WERI-Rb-1 (cell line): ENCODE measurements around the gene FAM170B.

Source experiments
- DNase-seq: peaks from one replicate; pipeline ENCODE4 v3.0.0-alpha.2; 2020
- H3K27ac ChIP-seq: fragments of 250-450 bp; sonication (Bioruptor Pico); 2 replicates; pipeline ENCODE4 v1.5.1; 2020; ENCODE audit warnings: mild to moderate bottlenecking, moderate library complexity
- H3K27me3 ChIP-seq: fragments of 250-450 bp; sonication (Bioruptor Pico); 2 replicates; pipeline ENCODE4 v1.5.1; 2021; ENCODE audit warnings: mild to moderate bottlenecking, low read depth, moderate library complexity; ENCODE audit not compliant: insufficient read depth, severe bottlenecking
- H3K36me3 ChIP-seq: fragments of 250-450 bp; sonication (Bioruptor Pico); 2 replicates; pipeline ENCODE4 v1.5.1; 2020; ENCODE audit warnings: mild to moderate bottlenecking, moderate library complexity
- H3K4me3 ChIP-seq: 2 replicates; pipeline ENCODE4 v1.5.1; 2011; ENCODE audit warnings: low read depth, mild to moderate bottlenecking, control low read depth, low read length
- H3K9me3 ChIP-seq: fragments of 250-450 bp; sonication (Bioruptor Pico); 2 replicates; pipeline ENCODE4 v1.5.1; 2021; ENCODE audit warnings: mild to moderate bottlenecking, moderate library complexity; ENCODE audit not compliant: severe bottlenecking
- CTCF ChIP-seq: IDR thresholded peaks from 2 replicates; pipeline ENCODE4 v1.5.1; 2011; ENCODE audit warnings: low read depth, mild to moderate bottlenecking, control low read depth, inconsistent platforms, low read length

FAM170B gene

DNA sequence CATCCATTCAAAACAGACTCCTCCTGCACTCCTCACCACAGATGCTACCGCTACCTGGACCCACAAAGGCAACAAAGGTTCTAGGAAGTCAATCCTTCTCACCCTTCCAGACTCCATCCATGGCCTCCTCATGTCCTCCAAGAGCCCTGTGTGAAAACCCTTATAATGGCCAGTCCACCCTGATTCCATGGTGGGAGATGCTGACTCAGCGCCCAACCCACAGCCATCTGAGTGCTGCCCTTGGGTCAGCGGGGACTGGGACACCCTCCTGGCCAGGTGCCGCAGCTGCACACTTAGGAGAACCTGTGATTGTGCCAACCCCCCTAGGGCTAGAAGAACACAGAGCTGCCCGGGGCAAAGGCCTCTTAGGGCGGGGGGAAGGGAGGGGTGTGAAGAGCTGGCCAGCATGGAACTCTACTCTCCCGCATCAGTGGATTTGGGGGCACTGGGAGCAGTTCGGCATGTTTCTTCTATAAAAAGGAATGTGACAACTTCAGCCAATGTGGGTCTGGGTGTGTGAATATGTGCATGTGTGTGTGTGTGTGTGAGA, 29.0 kb upstream of the FAM170B start:
- Histone ChIP-seq H3K4me3 (no peak overlapping the region), H3K27me3 (peaks cover 14% of the 10 kb centered on the region), H3K9me3 (no peaks in the 10 kb centered on the region), H3K27ac (no peak overlapping the region), H3K36me3 (no peaks in the 10 kb centered on the region)
- no peak for DNase-seq
- no peak for TF ChIP-seq CTCF

GRCh38 chr10:49162063-49162462, 28.2 kb upstream of the FAM170B start:
- no peak for TF ChIP-seq CTCF
- no peak for DNase-seq
- H3K36me3 ChIP-seq = no peaks in the 10 kb centered on the region

GRCh38 chr10:49161411-49161997, 27.7 kb upstream of the FAM170B start:
- Histone ChIP-seq H3K27ac (no peak overlapping the region), H3K9me3 (no peaks in the 10 kb centered on the region), H3K4me3 (no peak overlapping the region), H3K36me3 (no peaks in the 10 kb centered on the region), H3K27me3 (peaks cover 14% of the 10 kb centered on the region)
- DNase-seq = no peak
- 0 out of 2 replicates have a peak, but pooled peaks have one; percentile 10 for TF ChIP-seq CTCF

More at GRCh38 chr10:49162063-49162462, 28.2 kb upstream of the FAM170B start:
- Histone ChIP-seq H3K4me3 (no peak overlapping the region), H3K9me3 (no peaks in the 10 kb centered on the region), H3K27ac (no peak overlapping the region), H3K27me3 (peaks cover 14% of the 10 kb centered on the region)

DNA sequence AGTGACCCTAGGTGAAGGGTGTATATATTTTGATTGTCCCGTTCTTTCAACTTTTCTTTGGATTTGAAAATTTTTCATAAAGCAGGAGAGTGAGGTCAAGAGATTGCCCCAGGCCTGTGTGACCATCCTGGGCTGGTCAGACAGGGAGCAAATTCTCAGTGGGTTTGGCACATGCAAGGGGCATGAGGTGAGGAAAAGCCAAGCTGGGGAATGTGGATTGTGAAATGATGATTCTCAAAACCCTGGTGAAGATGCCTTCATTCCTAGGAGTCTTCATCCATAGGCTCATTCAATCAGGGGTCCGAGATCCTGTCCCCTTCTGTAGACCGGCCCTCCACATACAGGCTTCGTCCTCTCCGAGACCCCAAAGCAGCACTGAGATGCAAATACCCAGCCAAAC, 27.0 kb upstream of the FAM170B start:
- DNase-seq = no peak
- Histone ChIP-seq H3K4me3 (no peak overlapping the region), H3K9me3 (no peaks in the 10 kb centered on the region), H3K27ac (no peak overlapping the region), H3K36me3 (no peaks in the 10 kb centered on the region), H3K27me3 (peaks cover 14% of the 10 kb centered on the region)
- no peak for TF ChIP-seq CTCF

- TF ChIP-seq CTCF = no peak
- H3K36me3 ChIP-seq = no peaks in the 10 kb centered on the region
- peaks cover 17% of the 10 kb centered on the region for H3K27me3 ChIP-seq
- H3K4me3 ChIP-seq = no peak overlapping the region
- H3K27ac ChIP-seq = no peak overlapping the region
- H3K9me3 ChIP-seq = no peaks in the 10 kb centered on the region
- DNase-seq = no peak
Observed at GRCh38 chr10:49160110-49160509, 26.3 kb upstream of the FAM170B start.

DNA sequence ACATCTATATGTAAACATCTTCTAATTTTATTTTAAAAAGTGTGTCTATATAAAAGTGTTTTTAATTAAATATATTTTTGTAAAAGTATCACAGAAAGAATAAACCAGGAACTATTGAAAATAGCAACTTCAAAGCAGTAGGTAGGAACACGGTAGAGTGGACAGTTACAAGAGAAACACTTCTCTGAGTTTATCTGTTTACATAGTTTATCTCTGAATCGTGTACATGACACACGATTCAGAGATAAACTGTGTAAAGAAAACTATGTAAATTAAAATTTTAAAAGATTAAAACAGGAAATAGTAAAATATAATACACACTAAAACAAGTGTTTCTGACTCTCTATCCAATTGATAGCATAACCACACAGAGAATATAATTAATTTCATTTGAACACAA, 25.1 kb upstream of the FAM170B start:
- Histone ChIP-seq H3K9me3 (no peaks in the 10 kb centered on the region), H3K4me3 (no peak overlapping the region), H3K27me3 (peaks cover 11% of the 10 kb centered on the region), H3K27ac (no peak overlapping the region), H3K36me3 (no peaks in the 10 kb centered on the region)
- no peak for DNase-seq
- TF ChIP-seq CTCF = no peak
